Heart right ventricle (tissue), 16 donors: ENCODE measurements around the gene ACOD1. TPM values are rescaled to one million over a fixed set of nuclear protein-coding genes. Genes with fewer than 3 reads are reported as not detected.

Experiments
- ATAC-seq, 8 donors: fragments of 200-7000 bp; cut with Tn5 transposase; one replicate each; pipeline ENCODE4 v1.9.1; 2020; ENCODE audit warnings: mild to moderate bottlenecking in 8 of 8, moderate library complexity in 8 of 8, moderate number of reproducible peaks in 1 of 8
- DNase-seq, 2 donors: peaks; one replicate each; pipeline ENCODE4 v3.0.0-alpha.2; 2020
- H3K27ac ChIP-seq, 10 donors: fragments of 200-600 bp; sonication (generic) in 2 of 10; one replicate each; pipeline versions ENCODE4 v1.5.0 to v1.8.0; 2020 to 2022; ENCODE audit warnings: mild to moderate bottlenecking in 3 of 10
- H3K27me3 ChIP-seq, 7 donors: fragments of 200-600 bp; one replicate each; pipeline ENCODE4 v1.8.0; 2021 to 2022; ENCODE audit warnings: mild to moderate bottlenecking in 2 of 7
- H3K36me3 ChIP-seq, 9 donors: fragments of 200-600 bp; sonication (generic) in 1 of 9; one replicate each; pipeline versions ENCODE4 v1.5.0 to v1.8.0; 2020 to 2022; ENCODE audit warnings: mild to moderate bottlenecking in 2 of 9
- H3K4me1 ChIP-seq, 9 donors: fragments of 200-600 bp; sonication (generic) in 1 of 9; one replicate each; pipeline versions ENCODE4 v1.5.0 to v1.8.0; 2020 to 2022; ENCODE audit warnings: mild to moderate bottlenecking in 4 of 9
- H3K4me3 ChIP-seq, 10 donors: fragments of 200-600 bp; sonication (generic) in 2 of 10; one replicate each; pipeline versions ENCODE4 v1.5.0 to v1.8.0; 2020 to 2022; ENCODE audit warnings: mild to moderate bottlenecking in 7 of 10, moderate library complexity in 2 of 10
- H3K9me3 ChIP-seq, 11 donors: fragments of 200-600 bp in 10 of 11; sonication (generic) in 2 of 11; one replicate each; pipeline versions ENCODE4 v1.5.0 to v1.8.0; 2013 to 2022; ENCODE audit warnings: mild to moderate bottlenecking in 2 of 11, control low read depth in 1 of 11, moderate library complexity in 1 of 11
- WGBS, 2 donors: extraction: QIAGEN DNeasy Blood & Tissue Kit; methylation state at CpG; one replicate each; pipeline ENCODE4 v1.1.7; 2013; ENCODE audit warnings: inconsistent platforms in 1 of 2; 5-methylcytosine and 5-hydroxymethylcytosine counted together
- intact Hi-C, 10 donors: fragments of 100-400 bp; cut with DNase I; formaldehyde crosslinking; loops; one replicate each; pipeline versions ENCODE4 v1.11.1 to v1.14.2; 2022
- polyA plus RNA-seq, 2 donors: library from polyadenylated mRNA; stranded (reverse); fragments of 200-250 nt; gene quantifications; one replicate each; pipeline ENCODE4 v1.2.3, GENCODE V29; 2013
- total RNA-seq, 10 donors: library from RNA; stranded (reverse); fragmentation: NEBNext Ultra II Directional in 3 of 10; extraction: Animal tissue kit (Norgen Biotek cat#: 25700) in 3 of 10; gene quantifications; one replicate each; pipeline versions ENCODE4 v1.2.1 to v1.2.4, GENCODE V29; 2021 to 2023
- TF ChIP-seq, protein P1 (sequence below), 9 donors: fragments of 200-600 bp; sonication (generic) in 2 of 9; IDR thresholded peaks; one replicate each; pipeline versions ENCODE4 v1.5.0 to v1.8.0; 2021 to 2022; ENCODE audit warnings: antibody characterized with exemption in 9 of 9, mild to moderate bottlenecking in 5 of 9, moderate library complexity in 1 of 9
- donor health status: Arrhythmogenic right ventricular cardiomyopathy.
- donor health status: ischemic (EF 13 %, LVEDD 7.1; RV severe dilation, severe dysfunction).
- donor health status: healthy with polysubstance abuse.
- donor health status: DM: no; HTN: yes; CAD: no.
- donor health status: DM: no; HTN: no; CAD: no.
- donor health status: ischemic (EF 25% LVEDD 6.9; RV normal size, moderate dysfunction).
- donor health status: ischemic (EF 25% LVEDD 5.7; RV mildly dilated, moderate dysfunction).
- donor health status: healthy.
- donor health status: DM: yes; HTN: yes; CAD: no.
- donor health status: Ischemic cardiomyopathy.
- donor health status: ischemic (EF 35%, LVEDD 5.7; RV mildly dilated, moderate dysfunction).
- donor health status: nonischemic (EF 11% LVEDD 7.7; RV severe dilation, severe dysfunction).
- donor health status: DM: yes; HTN: yes; CAD: no.
- donor health status: PGD.
- donor health status: ischemic (EF 29% LVEDD 5.4; RV normal size, mild dysfunction).
- donor health status: nonischemic (EF 23%, LVEDD 6.1; RV moderate dilation, normal function).

The ACOD1 gene
- total and polyA plus RNA-seq, 12 donors, result 0.51 TPM; not detected in 11

GRCh38 chr13:76939215-76939614 lies 9.1 kb upstream of the ACOD1 start:
- DNase-seq, result no peak
- no peak for ATAC-seq
- TF ChIP-seq, protein P1, sequence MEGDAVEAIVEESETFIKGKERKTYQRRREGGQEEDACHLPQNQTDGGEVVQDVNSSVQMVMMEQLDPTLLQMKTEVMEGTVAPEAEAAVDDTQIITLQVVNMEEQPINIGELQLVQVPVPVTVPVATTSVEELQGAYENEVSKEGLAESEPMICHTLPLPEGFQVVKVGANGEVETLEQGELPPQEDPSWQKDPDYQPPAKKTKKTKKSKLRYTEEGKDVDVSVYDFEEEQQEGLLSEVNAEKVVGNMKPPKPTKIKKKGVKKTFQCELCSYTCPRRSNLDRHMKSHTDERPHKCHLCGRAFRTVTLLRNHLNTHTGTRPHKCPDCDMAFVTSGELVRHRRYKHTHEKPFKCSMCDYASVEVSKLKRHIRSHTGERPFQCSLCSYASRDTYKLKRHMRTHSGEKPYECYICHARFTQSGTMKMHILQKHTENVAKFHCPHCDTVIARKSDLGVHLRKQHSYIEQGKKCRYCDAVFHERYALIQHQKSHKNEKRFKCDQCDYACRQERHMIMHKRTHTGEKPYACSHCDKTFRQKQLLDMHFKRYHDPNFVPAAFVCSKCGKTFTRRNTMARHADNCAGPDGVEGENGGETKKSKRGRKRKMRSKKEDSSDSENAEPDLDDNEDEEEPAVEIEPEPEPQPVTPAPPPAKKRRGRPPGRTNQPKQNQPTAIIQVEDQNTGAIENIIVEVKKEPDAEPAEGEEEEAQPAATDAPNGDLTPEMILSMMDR (IDR thresholded peaks at IDR 0.05), result no peak
- Histone ChIP-seq H3K36me3 (no peaks in the 10 kb centered on the region), H3K9me3 (peaks cover 0 to 4% (median 0%) of the 10 kb centered on the region in 11 donors), H3K4me3 (no peak overlapping the region), H3K27me3 (no peaks in the 10 kb centered on the region), H3K27ac (no peak overlapping the region), H3K4me1 (peaks cover 0 to 21% (median 0%) of the 10 kb centered on the region in 9 donors)
- WGBS, 2 donors, result 77 to 94% methylated on average over 3 of the region's 3 CpGs
- intact Hi-C loops, result no loop called here

DNA sequence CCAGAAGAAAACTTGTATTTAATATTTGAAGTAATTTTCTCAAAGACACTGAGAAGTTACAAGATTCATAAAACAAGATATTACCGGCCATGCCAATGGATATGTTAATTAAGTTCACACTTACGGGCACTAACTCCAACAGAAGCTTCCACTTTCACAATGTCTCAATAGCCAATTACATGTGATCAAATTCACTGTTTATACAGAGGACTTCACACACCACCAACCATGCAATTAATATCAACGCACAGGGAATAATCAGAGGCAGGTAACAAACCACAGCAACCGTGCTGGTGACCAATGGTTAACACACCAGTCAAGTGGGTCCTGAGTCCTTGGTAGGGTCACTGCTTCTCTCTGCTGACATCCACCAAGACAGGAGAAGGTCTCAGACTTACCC lies 5.9 kb upstream of the ACOD1 start:
- H3K4me1 ChIP-seq, result peaks cover 0 to 32% (median 0%) of the 10 kb centered on the region in 9 donors
- H3K4me3 ChIP-seq, result no peak overlapping the region
- no peak overlapping the region for H3K27ac ChIP-seq
- 95 to 96% methylated on average over 4 of the region's 4 CpGs for WGBS, 2 donors
- intact Hi-C loops, result no loop called here
- no peak for DNase-seq
- ATAC-seq, result no peak
- no peaks in the 10 kb centered on the region for H3K36me3 ChIP-seq
- no peaks in the 10 kb centered on the region for H3K27me3 ChIP-seq
- TF ChIP-seq, protein P1 (IDR thresholded peaks at IDR 0.05), result no peak
- H3K9me3 ChIP-seq, result peaks cover 0 to 8% (median 0%) of the 10 kb centered on the region in 11 donors

DNA sequence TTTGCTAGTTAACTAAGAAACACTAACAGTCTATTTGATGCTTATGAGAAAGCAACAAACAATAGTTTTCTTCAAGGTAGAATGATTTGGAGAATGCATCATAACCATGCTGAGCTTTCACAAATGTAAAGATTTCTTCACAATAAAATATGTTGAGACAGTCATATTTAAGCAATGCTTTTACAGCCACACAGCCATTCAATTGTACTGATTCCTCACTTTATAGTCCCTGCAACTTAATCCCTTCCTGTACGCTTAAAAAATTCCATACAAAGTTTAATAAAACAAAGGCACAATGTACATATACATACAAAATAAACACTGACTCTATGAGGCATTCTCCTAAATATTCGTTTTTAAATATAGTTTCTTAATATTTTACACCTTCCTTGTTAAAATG lies 4.7 kb upstream of the ACOD1 start:
- H3K4me3 ChIP-seq, result no peak overlapping the region
- no peaks in the 10 kb centered on the region for H3K27me3 ChIP-seq
- ATAC-seq, result no peak
- TF ChIP-seq, protein P1 (IDR thresholded peaks at IDR 0.05), result no peak
- H3K9me3 ChIP-seq, result peaks cover 0 to 8% (median 0%) of the 10 kb centered on the region in 11 donors
- WGBS, 2 donors, result 76 to 79% methylated on average over 2 of the region's 2 CpGs
- H3K4me1 ChIP-seq, result peaks cover 0 to 30% (median 0%) of the 10 kb centered on the region in 9 donors
- DNase-seq, result no peak
- intact Hi-C loops, result no loop called here
- H3K27ac ChIP-seq, result no peak overlapping the region
- no peaks in the 10 kb centered on the region for H3K36me3 ChIP-seq

DNA sequence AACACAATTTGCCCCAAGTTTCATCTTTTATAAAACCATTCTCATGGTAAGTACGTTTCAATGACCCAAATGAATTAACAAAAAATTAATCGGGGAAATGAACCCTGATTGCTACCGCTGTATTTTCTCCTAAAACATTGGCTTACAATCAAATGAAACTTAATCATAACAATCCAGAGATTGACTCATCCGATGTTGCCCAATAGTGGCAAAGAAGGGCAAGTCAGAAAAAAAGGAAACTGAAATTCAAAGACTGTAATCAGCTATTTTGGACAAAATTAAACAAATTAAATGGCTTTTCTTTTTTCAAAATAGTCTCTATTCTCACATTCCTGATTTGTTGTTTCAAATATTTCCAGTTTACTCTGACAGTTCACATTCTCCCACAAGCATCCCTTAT lies 3.9 kb upstream of the ACOD1 start:
- TF ChIP-seq, protein P1 (IDR thresholded peaks at IDR 0.05), result no peak
- H3K36me3 ChIP-seq, result no peaks in the 10 kb centered on the region
- intact Hi-C loops, result no loop called here
- peaks cover 0 to 8% (median 0%) of the 10 kb centered on the region in 11 donors for H3K9me3 ChIP-seq
- DNase-seq (no peak), ATAC-seq (no peak)
- peaks cover 0 to 25% (median 0%) of the 10 kb centered on the region in 9 donors for H3K4me1 ChIP-seq
- 80 to 90% methylated on average over 4 of the region's 4 CpGs for WGBS, 2 donors
- peak overlapping the region in 1 of 10 donors; percentile 67 for H3K27ac ChIP-seq
- H3K27me3 ChIP-seq, result no peaks in the 10 kb centered on the region
- H3K4me3 ChIP-seq, result no peak overlapping the region
